Body of pancreas (tissue), 4 donors: ENCODE data around the gene SCAF8.

Source experiments
- POLR2A ChIP-seq, 3 donors: fragments of 450-650 bp; IDR thresholded peaks; one replicate each; pipeline ENCODE4 v1.6.1; 2016; ENCODE audit warnings: antibody characterized with exemption in 3 of 3, mild to moderate bottlenecking in 2 of 3
- TF ChIP-seq, protein P1 (sequence below), 7 experiments: fragments of 450-650 bp in 4 of 7; fragments of 200-600 bp in 3 of 7; sonication (generic) in 3 of 7; IDR thresholded peaks; one replicate each; pipeline ENCODE4 v1.5.1; 2016 to 2019; ENCODE audit warnings: antibody characterized with exemption in 7 of 7

DNA sequence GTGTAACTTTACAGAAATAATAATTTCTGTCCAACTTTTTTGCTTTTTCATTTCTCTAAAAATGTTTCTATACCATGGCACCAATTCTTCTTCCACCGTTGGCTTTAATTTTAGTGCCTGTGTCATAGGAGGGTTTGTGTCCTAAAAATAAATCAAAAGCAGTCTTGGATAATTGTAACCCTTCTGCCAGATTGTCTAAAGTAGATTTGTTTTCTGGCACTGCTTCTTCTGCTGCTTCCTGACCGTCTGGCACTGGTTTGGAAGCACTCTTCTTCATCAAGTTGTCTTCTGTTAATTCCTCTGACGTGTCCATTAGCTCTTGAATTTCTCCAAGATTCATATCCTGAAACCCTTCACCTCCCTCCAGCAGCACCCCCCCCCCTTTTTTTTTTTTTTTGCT, 33.1 kb downstream of the SCAF8 start:
- TF ChIP-seq, protein P1, sequence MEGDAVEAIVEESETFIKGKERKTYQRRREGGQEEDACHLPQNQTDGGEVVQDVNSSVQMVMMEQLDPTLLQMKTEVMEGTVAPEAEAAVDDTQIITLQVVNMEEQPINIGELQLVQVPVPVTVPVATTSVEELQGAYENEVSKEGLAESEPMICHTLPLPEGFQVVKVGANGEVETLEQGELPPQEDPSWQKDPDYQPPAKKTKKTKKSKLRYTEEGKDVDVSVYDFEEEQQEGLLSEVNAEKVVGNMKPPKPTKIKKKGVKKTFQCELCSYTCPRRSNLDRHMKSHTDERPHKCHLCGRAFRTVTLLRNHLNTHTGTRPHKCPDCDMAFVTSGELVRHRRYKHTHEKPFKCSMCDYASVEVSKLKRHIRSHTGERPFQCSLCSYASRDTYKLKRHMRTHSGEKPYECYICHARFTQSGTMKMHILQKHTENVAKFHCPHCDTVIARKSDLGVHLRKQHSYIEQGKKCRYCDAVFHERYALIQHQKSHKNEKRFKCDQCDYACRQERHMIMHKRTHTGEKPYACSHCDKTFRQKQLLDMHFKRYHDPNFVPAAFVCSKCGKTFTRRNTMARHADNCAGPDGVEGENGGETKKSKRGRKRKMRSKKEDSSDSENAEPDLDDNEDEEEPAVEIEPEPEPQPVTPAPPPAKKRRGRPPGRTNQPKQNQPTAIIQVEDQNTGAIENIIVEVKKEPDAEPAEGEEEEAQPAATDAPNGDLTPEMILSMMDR (IDR thresholded peaks at IDR 0.05) = no peak
- TF ChIP-seq POLR2A (IDR thresholded peaks at IDR 0.05) = no peak
